Neuronal stem cell (in vitro differentiated cells): Measurements from ENCODE around the gene REG4.

Experiments used
- DNase-seq: peaks from one replicate; pipeline ENCODE4 v3.0.0-alpha.2; 2013; ENCODE audit warnings: low spot score
- H2AFZ ChIP-seq: one replicate; pipeline ENCODE4 v1.6.1; 2013; ENCODE audit warnings: mild to moderate bottlenecking, low read length, inconsistent platforms
- H2AK5ac ChIP-seq: 2 replicates; pipeline ENCODE4 v1.6.1; 2013; ENCODE audit warnings: low read depth, mild to moderate bottlenecking, inconsistent platforms, low read length, moderate library complexity, mixed read lengths
- H2BK120ac ChIP-seq: 2 replicates; pipeline ENCODE4 v1.6.1; 2013; ENCODE audit warnings: low read depth, mild to moderate bottlenecking, inconsistent platforms, low read length, moderate library complexity, mixed read lengths
- H2BK12ac ChIP-seq: one replicate; pipeline ENCODE4 v1.6.1; 2013; ENCODE audit warnings: low read length, inconsistent platforms
- H2BK15ac ChIP-seq: 2 replicates; pipeline ENCODE4 v1.6.1; 2013; ENCODE audit warnings: mild to moderate bottlenecking, low read length, inconsistent platforms, mixed read lengths
- H2BK5ac ChIP-seq: one replicate; pipeline ENCODE4 v1.6.1; 2013; ENCODE audit warnings: inconsistent platforms, mild to moderate bottlenecking, low read length, moderate library complexity
- H3K14ac ChIP-seq: one replicate; pipeline ENCODE4 v1.6.1; 2013; ENCODE audit warnings: low read length, inconsistent platforms
- H3K18ac ChIP-seq: 2 replicates; pipeline ENCODE4 v1.6.1; 2013; ENCODE audit warnings: low read length, inconsistent platforms
- H3K23ac ChIP-seq: 2 replicates; pipeline ENCODE4 v1.6.1; 2013; ENCODE audit warnings: low read depth, mild to moderate bottlenecking, mixed read lengths, low read length, inconsistent platforms; ENCODE audit not compliant: poor library complexity
- H3K27ac ChIP-seq: replicated peaks from 3 replicates; pipeline ENCODE4 v1.5.1; 2013; ENCODE audit warnings: low read length, inconsistent platforms
- H3K27me3 ChIP-seq, 3 experiments: 2 replicates each; pipeline ENCODE4 v1.6.1; 2013; ENCODE audit warnings: low read length in 3 of 3, mild to moderate bottlenecking in 2 of 3, inconsistent platforms in 1 of 3, low read depth in 1 of 3, mixed read lengths in 1 of 3, moderate library complexity in 1 of 3; ENCODE audit not compliant: control insufficient read depth in 3 of 3, insufficient read depth in 3 of 3
- H3K36me3 ChIP-seq, 2 donors: replicated peaks in 1 of 2; 2 replicates each; pipeline ENCODE4 v1.6.1; 2013; ENCODE audit warnings: low read length in 2 of 2; ENCODE audit not compliant: control insufficient read depth in 2 of 2, insufficient read depth in 2 of 2
- H3K4ac ChIP-seq: 2 replicates; pipeline ENCODE4 v1.6.1; 2013; ENCODE audit warnings: inconsistent platforms, mild to moderate bottlenecking, low read length, moderate library complexity
- H3K4me1 ChIP-seq, 2 donors: 1 replicate in 1 of 2; 2 replicates in 1 of 2; pipeline ENCODE4 v1.6.1; 2013; ENCODE audit warnings: low read length in 2 of 2, low read depth in 1 of 2; ENCODE audit not compliant: control insufficient read depth in 2 of 2, insufficient read depth in 1 of 2
- H3K4me2 ChIP-seq: one replicate; pipeline ENCODE4 v1.6.1; 2013; ENCODE audit warnings: mild to moderate bottlenecking, low read length, inconsistent platforms; ENCODE audit not compliant: insufficient read depth, poor library complexity, severe bottlenecking
- H3K4me3 ChIP-seq, 2 donors: 2 replicates each; pipeline ENCODE4 v1.5.1; 2013; ENCODE audit warnings: low read length in 2 of 2, mild to moderate bottlenecking in 2 of 2, inconsistent platforms in 1 of 2, moderate library complexity in 1 of 2
- H3K79me1 ChIP-seq: one replicate; pipeline ENCODE4 v1.6.1; 2013; ENCODE audit warnings: low read depth, mild to moderate bottlenecking, inconsistent platforms, low read length, moderate library complexity
- H3K9ac ChIP-seq: one replicate; pipeline ENCODE4 v1.6.1; 2013; ENCODE audit warnings: mild to moderate bottlenecking, low read depth, low read length, inconsistent platforms; ENCODE audit not compliant: poor library complexity
- H3K9me3 ChIP-seq, 2 donors: replicated peaks in 1 of 2; 2 replicates each; pipeline versions ENCODE3 to v1.6.1; 2013; ENCODE audit warnings: low read length in 2 of 2, mild to moderate bottlenecking in 2 of 2, inconsistent platforms in 1 of 2, low read depth in 1 of 2, mixed read lengths in 1 of 2, moderate library complexity in 1 of 2; ENCODE audit not compliant: control insufficient read depth in 2 of 2, insufficient read depth in 1 of 2
- H4K8ac ChIP-seq: one replicate; pipeline ENCODE4 v1.6.1; 2013; ENCODE audit warnings: low read depth, mild to moderate bottlenecking, inconsistent platforms, low read length, moderate library complexity
- H4K91ac ChIP-seq: one replicate; pipeline ENCODE4 v1.6.1; 2013; ENCODE audit warnings: low read length, low read depth, mild to moderate bottlenecking, inconsistent platforms; ENCODE audit not compliant: poor library complexity
- WGBS, 2 donors: extraction: QIAGEN DNeasy Blood & Tissue Kit; methylation state at CpG; one replicate each; pipeline ENCODE4 v1.1.7; 2013; ENCODE audit warnings: missing lambda C conversion rate in 2 of 2, mixed read lengths in 1 of 2; ENCODE audit not compliant: insufficient read length in 2 of 2, insufficient replicate concordance in 1 of 2; ENCODE audit errors: extremely low coverage in 2 of 2; 5-methylcytosine and 5-hydroxymethylcytosine counted together

Gene REG4

DNA sequence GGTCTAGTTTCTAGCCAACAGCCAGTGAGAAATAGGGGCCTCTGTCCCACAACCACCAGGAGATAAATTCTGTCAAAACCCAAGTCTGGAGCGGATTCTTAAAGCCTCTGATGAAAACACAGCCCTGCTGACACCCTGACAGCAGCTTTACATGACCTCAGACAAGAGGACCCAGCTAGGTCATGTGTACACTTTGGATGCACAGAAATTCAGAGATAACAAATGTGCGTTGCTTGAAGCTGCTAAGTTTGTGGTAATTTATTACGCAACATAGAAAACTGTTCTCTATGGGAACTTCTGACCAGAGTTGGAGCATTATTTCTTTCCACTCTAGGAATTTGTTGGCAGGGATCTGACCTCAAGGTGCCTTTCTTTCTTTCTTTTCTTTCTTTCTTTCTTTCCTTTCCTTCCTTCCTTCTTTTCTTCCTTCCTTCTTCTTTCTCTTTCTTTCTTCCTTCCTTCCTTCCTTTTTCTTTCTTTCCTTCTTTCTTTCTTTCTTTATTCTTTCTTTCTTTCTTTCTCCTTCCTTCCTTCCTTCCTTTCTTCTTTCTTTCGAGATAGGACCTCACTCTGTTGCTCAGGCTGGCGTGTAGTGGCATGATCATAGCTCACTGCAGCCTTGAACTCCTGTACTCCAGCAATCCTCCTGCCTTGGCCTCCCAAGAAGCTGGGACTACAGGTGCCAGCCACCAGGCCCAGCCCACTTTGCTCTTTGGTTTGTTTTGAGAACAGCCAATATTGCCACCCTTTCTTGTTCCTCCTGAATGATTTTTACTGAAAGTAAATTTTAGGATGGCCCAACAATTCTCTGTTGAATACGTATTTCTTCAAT lies 27.7 kb downstream of the REG4 start:
- H3K18ac ChIP-seq, result no peak overlapping the region
- H2AK5ac ChIP-seq, result no peak overlapping the region
- no peak overlapping the region for H4K91ac ChIP-seq
- H3K79me1 ChIP-seq, result no peaks in the 10 kb centered on the region
- H3K9me3 ChIP-seq, result no peaks in the 10 kb centered on the region
- peaks cover 0 to 6% (median 0%) of the 10 kb centered on the region in 3 experiments for H3K27me3 ChIP-seq
- no peaks in the 10 kb centered on the region for H3K36me3 ChIP-seq
- no peak overlapping the region for H3K4me3 ChIP-seq
- no peak overlapping the region for H3K14ac ChIP-seq
- H3K4me2 ChIP-seq, result no peak overlapping the region
- no peak overlapping the region for H3K4ac ChIP-seq
- H2BK5ac ChIP-seq, result no peak overlapping the region
- no peak overlapping the region for H4K8ac ChIP-seq
- H2BK12ac ChIP-seq, result no peak overlapping the region
- no peak for DNase-seq
- H3K23ac ChIP-seq, result no peak overlapping the region
- H3K9ac ChIP-seq, result no peak overlapping the region
- H2BK15ac ChIP-seq, result no peak overlapping the region
- no peak overlapping the region for H3K27ac ChIP-seq
- H3K4me1 ChIP-seq, result peaks cover 2 to 16% of the 10 kb centered on the region in 2 donors
- no peak overlapping the region for H2AFZ ChIP-seq
- no CpG with 5 or more reads among the region's 6 CpGs for whole genome bisulfite sequencing, 2 donors
- H2BK120ac ChIP-seq, result no peak overlapping the region

DNA sequence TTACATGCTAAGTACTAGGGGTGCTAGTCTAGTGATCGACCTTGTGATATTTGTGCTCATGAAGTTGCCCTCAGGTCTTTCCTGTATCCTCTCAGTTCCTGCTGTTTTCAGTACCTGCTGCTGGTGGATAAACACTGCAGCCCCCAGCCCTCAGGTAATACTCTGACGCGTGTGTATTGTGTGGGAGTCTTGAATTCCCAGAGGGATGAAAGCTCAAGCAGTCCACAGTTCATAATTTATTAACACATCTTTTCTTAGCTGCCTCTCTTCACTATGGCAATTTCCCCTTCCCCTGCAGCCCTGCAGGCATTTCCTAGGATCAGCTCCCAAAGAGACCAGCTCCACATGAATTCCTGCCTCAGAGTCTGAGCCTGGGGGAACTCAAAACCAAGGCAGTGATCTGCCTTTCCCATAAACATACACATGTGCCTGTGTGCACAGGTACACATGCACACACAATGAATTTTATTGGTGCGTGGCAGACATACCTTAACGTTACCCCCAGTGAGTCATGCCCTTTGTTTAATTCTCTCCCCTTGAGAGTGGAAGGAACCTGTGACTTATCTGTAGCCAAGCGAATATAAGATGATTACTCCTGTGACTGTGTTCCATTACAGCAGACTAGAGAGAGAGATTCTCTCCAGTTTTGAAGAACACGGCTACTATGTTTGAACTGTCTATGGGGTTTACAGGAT lies 28.5 kb downstream of the REG4 start:
- Histone ChIP-seq H2BK12ac (no peak overlapping the region), H2AFZ (no peak overlapping the region), H3K27ac (no peak overlapping the region), H3K36me3 (no peaks in the 10 kb centered on the region), H2BK15ac (no peak overlapping the region), H3K4me3 (no peak overlapping the region), H3K9ac (no peak overlapping the region), H3K14ac (no peak overlapping the region), H2BK120ac (no peak overlapping the region), H3K9me3 (no peaks in the 10 kb centered on the region), H3K27me3 (peaks cover 0 to 6% (median 0%) of the 10 kb centered on the region in 3 experiments), H3K4me1 (peaks cover 2 to 16% of the 10 kb centered on the region in 2 donors), H4K91ac (no peak overlapping the region), H3K79me1 (no peaks in the 10 kb centered on the region), H3K4me2 (no peak overlapping the region), H2AK5ac (no peak overlapping the region), H4K8ac (no peak overlapping the region), H3K23ac (no peak overlapping the region), H3K4ac (no peak overlapping the region), H2BK5ac (no peak overlapping the region), H3K18ac (peak overlapping the region; percentile 1)
- DNase-seq, result no peak
- WGBS, 2 donors, result no CpG with 5 or more reads among the region's 7 CpGs

GRCh38 chr1:119781434-119782210 lies 29.6 kb downstream of the REG4 start:
- no peak overlapping the region for H3K18ac ChIP-seq
- peaks cover 2 to 16% of the 10 kb centered on the region in 2 donors for H3K4me1 ChIP-seq
- H3K36me3 ChIP-seq, result no peaks in the 10 kb centered on the region
- H3K9ac ChIP-seq, result no peak overlapping the region
- no peak overlapping the region for H3K27ac ChIP-seq
- H2BK120ac ChIP-seq, result no peak overlapping the region
- H3K9me3 ChIP-seq, result no peaks in the 10 kb centered on the region
- H4K8ac ChIP-seq, result no peak overlapping the region
- no peaks in the 10 kb centered on the region for H3K79me1 ChIP-seq
- no peak overlapping the region for H3K4me3 ChIP-seq
- no peak overlapping the region for H3K23ac ChIP-seq
- no peak overlapping the region for H2BK5ac ChIP-seq
- H3K27me3 ChIP-seq, result peaks cover 0 to 6% (median 0%) of the 10 kb centered on the region in 3 experiments
- no peak overlapping the region for H3K4ac ChIP-seq
- WGBS, 2 donors, result no CpG with 5 or more reads among the region's 11 CpGs
- no peak overlapping the region for H4K91ac ChIP-seq
- no peak overlapping the region for H2AFZ ChIP-seq
- H2BK12ac ChIP-seq, result no peak overlapping the region
- no peak overlapping the region for H2BK15ac ChIP-seq
- H2AK5ac ChIP-seq, result no peak overlapping the region
- DNase-seq, result no peak
- no peak overlapping the region for H3K14ac ChIP-seq
- no peak overlapping the region for H3K4me2 ChIP-seq
